ENCODE results near the gene GRAMD2A.

- no peak for TF ChIP-seq CTCF (conservative IDR thresholded peaks at IDR 0.05; ENCODE audit: low read depth in 2 of 2)
- TF ChIP-seq EZH2phosphoT487 (IDR thresholded peaks at IDR 0.05; ENCODE audit: unreplicated experiment) = no peak
- no peak for TF ChIP-seq EZH2 (IDR thresholded peaks at IDR 0.05; ENCODE audit: low read depth, unreplicated experiment)
- no peak for TF ChIP-seq REST (IDR thresholded peaks at IDR 0.05; ENCODE audit: unreplicated experiment)
- TF ChIP-seq POLR2AphosphoS5 (IDR thresholded peaks at IDR 0.05; ENCODE audit: low read depth) = no peak
- TF ChIP-seq ZNF331 (CRISPR knock-in tag; IDR thresholded peaks at IDR 0.05; ENCODE audit: low read depth) = no peak
- TF ChIP-seq JUNB (IDR thresholded peaks at IDR 0.05; ENCODE audit: unreplicated experiment) = no peak
- no peak for TF ChIP-seq ETS1 (IDR thresholded peaks at IDR 0.05)
- TF ChIP-seq CREB1 (CRISPR knock-in tag; IDR thresholded peaks at IDR 0.05; ENCODE audit: low read depth) = no peak
- no peak for TF ChIP-seq STAT1 (IDR thresholded peaks at IDR 0.05; ENCODE audit: unreplicated experiment)
- TF ChIP-seq ZNF114 (CRISPR knock-in tag; IDR thresholded peaks at IDR 0.05) = no peak
- no peak for TF ChIP-seq ZNF462 (CRISPR knock-in tag; IDR thresholded peaks at IDR 0.05)
- no peak for TF ChIP-seq NANOG (IDR thresholded peaks at IDR 0.05; ENCODE audit: borderline replicate concordance)
Observed at GRCh38 chr15:72202801-72203506, 5.4 kb upstream of the GRAMD2A start.

All from GM23338 (cell line).